Myocyte (in vitro differentiated cells): Measurements from ENCODE around the gene VPS25. TPM values are rescaled to one million over a fixed set of nuclear protein-coding genes. Genes with fewer than 3 reads are reported as not detected.
"Not testable (repeated sequence)": the region's sequence is repeated elsewhere in the genome, so short reads cannot be mapped to it uniquely, and the experiment has no call there.

Experiments used
- DNase-seq: peaks from one replicate; pipeline ENCODE4 v3.0.0-alpha.2; 2012; ENCODE audit warnings: low read depth
- polyA plus RNA-seq: library from polyadenylated mRNA; unstranded; fragments of >200 nt; gene quantifications from one replicate; pipeline ENCODE4 v1.2.1, GENCODE V29; 2012; ENCODE audit warnings: missing spikeins
- total RNA-seq: library from RNA; depleted of rRNA; stranded (reverse); fragments of >200 nt; gene quantifications from 2 replicates; pipeline ENCODE4 v1.2.3, GENCODE V29; 2014

VPS25 gene
- total RNA-seq: 60.8 and 63.7 TPM in 2 replicates
- 89.6 TPM for polyA plus RNA-seq

DNA sequence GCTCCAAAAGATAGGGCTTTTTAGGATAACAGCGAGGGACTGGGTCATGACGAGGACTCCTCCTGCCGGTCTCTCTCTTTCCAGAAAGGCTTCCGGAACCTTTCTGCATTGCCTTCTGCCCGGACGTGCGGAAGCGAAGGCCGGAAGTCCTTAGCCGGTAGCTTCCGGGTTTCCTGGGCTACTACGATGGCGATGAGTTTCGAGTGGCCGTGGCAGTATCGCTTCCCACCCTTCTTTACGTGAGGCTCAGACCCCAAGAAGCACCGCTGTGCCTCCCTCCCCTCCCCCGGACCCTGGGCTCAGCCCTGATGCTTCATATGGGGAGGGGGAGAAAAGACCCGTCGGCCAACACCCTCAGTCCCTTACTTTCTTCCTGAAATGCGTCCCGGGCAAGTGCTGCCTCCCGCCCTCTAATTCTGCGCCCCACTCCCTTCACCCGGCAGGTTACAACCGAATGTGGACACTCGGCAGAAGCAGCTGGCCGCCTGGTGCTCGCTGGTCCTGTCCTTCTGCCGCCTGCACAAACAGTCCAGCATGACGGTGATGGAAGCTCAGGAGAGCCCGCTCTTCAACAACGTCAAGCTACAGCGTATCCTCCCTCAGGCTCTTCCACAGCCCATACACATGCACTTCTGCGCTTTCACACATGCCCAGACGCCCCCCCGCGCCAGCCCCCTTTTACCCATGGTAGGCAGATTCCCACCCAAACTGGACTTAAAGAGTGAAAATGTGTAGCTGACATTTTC lies at the start of gene VPS25:
TSS of gene VPS25 (plus strand) at position 160 of the 746 bp plus-strand sequence. CDS start at position 187, 27 bp downstream.
- DNase-seq: peak; percentile 89

DNA sequence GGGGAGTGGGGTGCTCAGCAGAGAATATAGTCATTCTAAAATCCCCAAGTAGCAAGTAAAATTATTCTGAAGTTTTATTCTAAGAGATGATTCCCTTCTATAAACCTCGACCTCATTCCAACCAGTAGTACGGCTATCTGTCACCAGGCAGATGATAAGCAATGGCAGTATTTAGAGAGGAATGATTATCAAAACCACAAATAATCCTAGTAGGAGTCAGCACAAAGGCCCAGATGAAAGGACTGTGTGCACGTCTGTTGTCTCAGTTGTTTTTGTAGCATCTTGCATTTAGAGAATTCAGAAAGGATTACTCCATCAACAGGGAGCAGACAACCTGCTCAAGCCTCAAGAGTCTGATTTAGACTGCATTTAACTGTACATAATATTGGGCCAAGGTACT lies 49.6 kb upstream of the VPS25 start:
- no peak for DNase-seq

DNA sequence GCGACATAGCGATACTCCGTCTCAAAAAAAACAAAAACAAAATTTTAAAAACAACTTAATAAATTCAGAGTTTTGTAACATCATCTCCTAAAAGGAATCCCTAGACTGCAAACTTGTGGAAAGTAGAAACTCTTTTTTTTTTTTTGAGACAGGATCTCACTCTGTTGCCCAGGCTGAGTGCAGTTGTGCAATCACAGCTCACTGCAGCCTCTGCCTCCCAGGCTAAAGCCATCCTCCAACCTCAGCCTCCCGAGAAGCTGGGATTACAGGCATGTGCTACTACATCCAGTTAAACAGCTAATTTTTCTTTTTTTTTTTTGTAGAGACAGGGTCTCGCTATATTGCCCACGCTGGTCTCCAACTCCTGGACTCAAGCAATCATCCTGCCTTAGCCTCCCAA lies 48.1 kb upstream of the VPS25 start:
- DNase-seq: no peak

DNA sequence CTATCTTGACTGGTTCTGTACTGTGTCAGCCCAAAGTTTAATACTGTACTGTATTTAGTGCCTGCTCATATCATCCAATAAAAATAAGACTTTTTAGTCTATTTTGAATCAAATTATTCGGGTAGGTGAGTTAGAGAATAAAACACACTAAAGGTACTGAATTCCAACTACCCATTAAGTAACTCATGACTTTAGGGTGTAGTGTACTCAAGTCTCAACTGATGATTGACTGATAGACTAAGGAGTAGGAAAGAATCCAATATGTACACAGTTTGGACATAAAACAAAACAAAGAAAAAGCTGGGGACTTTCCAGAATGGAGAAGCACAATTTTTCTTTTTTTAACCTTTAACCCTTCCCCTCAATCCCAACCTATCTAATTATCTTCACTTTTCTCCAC lies 32.5 kb upstream of the VPS25 start:
- no peak for DNase-seq

DNA sequence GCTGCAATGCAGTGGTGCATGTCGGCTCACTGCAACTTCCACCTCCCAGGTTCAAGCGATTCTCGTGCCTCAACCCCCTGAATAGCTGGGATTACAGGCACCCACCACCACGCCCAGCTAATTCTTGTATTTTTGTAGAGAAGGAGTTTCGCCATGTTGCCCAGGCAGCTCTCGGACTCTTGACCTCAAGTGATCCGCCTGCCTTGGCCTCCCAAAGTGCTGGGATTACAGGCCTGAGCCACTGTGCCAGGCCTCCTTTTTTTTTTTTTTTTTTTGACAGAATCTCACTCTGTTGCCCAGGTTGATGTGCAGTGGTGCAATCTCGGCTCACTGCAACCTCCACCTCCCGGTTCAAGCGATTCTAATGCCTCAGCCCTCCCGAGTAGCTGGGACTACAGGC lies 30.3 kb upstream of the VPS25 start:
- DNase-seq: not testable (repeated sequence)

DNA sequence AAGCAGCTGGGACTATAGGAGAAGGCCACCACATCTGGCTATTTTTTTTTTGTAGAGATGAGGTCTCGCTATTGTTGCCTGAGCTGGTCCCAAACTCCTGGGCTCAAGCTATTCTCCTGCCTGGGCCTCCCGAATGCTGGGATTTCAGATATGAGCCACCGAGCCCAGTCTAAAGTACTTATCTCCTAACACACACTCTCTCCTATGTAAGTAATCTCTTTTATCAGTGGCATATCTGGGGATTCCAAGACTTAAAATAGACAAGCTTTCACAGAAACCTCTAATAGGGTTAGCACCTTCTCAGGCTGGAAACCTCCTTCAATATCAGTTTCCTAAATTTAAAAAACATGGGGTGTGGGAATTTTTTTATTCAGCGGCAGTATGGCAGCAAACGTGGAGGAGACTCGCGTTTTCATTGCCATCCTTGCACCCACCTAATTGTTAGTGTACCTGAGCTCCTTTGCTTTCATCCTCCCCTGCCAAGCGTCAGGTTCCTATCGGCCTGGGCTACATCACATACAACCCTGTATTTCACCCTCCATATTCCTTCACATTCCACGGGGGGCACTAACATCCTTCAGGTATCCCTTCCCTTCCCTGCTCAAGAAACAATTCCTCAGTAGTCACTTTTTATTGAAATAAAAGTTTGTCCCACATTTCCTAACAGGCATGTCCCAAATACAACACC lies 29.5 kb upstream of the VPS25 start:
- DNase-seq: no peak

DNA sequence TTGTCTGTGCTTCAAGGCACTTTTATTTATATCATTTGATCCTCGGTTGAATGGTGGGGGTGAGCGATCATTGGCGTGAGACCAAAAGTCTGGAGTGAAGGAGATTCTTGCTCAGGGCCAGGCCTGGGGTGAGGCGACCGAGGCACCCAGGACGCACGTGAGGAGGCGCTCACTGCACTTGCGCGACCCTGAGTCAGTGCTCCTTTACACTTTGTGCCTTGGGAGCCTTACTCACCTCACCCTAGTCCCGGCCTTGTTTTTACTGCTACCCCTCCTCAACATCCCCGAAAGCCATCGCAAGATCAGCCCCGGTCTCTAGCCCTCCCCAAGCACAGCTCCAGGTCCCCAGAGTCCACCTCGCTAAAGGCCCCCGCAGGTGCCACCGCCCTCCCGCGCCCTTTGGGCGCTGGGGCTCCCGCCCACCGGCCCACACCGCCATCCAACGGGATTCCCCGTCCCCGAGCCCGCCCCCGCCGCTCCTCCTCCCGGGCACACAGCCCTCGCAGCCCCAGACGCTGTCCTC lies 28.9 kb upstream of the VPS25 start:
- peak; percentile 65 for DNase-seq

DNA sequence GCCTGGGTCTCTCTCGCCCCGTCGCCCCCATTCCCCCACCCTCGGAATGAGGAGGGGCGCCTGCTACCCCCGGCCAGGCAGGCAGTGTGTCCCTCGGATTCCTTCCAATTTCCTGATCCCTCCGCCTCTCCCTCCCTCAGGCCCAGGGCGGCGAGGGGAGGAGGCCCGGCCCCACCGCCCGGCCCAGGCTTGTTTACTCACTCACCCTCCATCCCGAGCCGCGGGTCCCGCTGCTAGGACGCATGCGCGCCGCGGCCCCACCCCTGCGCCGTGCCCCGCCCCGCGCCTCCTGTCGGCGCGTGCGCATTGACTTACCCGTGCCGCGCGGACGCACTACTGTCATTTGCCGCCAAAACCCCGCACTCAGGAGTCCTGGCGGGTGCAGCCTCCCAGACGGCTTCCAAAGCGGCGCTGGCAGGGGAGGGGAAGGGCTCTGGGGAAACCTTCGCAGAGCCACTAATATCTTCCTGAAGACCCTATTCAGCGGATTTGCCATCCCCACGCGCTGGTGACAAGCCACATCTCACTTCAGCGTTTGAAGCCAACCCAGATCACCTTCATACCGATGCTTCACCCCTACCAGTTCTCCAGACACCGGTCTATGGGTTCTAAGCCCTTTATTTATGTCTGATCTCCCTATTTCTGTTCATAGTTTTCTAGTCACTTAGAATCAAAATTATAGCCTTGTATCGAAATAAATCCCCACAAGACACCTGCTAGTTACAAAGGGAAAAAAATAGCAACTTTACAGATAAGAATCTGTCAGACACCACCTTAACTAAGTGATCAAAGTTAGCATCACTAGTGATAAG lies 28.2 kb upstream of the VPS25 start, which contains the start of gene EZH1:
TSS of gene EZH1 (minus strand) at position 235 of the 812 bp plus-strand sequence. CDS start 16,099 bp downstream, outside the sequence.
- DNase-seq: peak; percentile 90

DNA sequence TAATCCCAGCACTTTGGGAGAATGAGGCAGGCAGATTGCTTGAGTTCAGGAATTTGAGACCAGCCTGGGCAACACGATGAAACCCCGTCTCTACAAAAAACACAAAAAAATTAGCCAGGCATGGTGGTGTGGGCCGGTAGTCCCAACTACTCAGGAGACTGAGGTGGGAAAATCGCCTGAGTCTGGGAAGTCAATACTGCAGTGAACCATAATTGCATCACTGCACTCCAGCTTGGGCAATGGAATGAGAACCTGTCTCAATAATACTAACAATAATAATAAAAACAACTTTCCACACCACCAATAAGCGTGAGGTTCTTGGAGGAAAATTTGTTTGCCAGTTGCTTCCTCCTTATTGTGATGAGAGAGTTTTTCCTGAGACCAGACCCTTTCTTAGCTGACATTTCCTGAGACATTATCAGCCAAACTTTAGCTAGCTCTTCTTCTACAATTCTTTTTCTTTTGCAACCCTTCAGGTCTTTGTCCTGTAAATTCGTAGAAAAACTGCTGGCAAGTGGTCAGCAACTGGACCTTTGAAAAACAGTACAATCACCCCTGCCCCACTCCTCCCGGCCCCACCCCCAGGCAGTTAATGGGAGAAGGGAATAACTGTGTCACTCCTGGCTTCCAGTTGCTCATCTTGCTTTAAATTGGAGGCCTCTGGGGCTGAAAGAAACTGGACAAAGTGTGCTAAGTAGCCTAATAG lies 24.9 kb upstream of the VPS25 start:
- no peak for DNase-seq

DNA sequence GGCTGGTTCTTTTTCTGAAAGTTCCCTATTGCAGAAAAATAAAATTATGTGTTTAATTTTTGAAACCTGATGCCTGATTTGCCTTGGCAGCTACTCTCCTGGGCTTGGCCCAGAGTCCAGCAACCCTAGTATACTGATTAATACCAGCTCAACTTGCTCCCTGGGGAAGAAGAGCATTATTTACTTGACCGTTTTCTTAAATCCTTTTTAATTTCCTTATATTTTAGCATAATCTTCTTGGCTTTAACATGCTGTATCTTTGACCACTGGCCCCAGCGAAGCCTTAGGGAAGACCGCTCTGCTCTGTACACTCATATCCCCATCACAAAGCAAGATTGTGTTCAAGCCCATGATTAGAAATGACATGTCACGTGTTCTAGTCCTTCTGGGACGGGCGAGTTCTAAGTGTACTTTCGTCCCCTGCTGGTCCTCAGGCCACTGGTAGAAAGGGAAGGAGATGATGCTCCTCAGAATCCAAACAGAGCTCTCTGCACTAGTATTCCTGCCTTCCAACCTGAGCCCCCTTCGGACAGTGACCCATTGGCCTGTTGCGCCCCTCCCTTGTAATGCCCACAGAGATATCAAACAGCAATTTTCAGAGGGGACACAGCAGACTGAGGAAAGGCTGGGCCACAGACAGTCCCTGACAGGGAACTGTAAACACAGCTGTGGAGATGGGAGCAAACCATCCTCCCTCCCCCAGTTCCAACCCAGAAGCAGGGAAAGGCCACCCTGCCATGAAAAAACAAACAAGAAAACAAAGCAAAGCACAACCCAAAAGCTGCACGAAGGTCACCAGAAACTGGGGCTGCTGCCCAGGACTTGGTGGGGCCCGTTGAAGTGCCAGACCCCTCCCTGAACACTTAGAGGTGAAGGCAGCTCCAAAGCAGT lies 24.1 kb upstream of the VPS25 start:
- no peak for DNase-seq

DNA sequence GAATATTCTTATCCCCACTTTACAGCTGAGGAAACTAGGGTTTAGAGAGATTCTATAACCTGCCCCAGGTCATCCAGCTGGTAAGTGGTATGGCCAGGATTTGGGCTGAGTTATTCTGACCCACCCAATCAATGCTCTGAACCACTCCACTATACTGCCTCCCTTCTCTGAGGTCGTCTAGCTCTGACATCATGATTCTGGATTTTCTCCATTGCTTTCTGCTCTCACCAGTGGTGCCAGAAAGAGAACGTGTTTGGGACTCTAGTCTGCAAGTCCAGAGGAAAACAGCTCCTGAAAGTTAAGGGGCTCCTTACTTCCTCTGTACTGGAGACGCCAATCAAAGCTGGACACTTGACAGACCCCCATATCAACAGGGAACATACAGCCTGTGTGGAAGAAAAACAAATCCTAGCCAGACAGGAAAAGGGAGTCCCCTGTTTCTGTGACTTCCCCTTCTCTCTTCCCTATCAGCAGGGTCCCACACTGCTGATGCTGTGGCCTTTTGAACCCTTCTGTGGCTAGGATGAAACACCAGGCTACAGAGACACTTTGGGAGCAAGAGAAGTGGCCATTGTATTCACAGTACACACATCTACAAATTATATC lies 22.4 kb upstream of the VPS25 start:
- no peak for DNase-seq

DNA sequence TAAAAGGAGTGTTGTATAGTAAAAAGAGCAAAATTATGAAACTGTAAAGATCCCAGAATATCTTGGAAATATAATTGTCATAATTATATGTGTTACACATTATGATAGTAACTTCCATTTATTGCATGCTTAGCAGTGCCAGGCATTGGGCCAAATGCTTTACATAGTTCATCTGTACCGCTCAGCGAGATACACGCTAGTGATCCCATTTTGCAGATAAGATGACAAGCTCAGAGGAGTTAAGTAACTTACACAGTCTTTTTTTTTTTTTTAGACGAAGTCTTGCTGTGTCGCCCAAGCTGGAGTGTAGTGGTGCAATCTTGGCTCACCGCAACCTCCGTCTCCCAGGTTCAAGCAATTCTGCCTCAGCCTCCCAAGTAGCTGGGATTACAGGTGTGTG lies 21.6 kb upstream of the VPS25 start:
- DNase-seq: no peak

DNA sequence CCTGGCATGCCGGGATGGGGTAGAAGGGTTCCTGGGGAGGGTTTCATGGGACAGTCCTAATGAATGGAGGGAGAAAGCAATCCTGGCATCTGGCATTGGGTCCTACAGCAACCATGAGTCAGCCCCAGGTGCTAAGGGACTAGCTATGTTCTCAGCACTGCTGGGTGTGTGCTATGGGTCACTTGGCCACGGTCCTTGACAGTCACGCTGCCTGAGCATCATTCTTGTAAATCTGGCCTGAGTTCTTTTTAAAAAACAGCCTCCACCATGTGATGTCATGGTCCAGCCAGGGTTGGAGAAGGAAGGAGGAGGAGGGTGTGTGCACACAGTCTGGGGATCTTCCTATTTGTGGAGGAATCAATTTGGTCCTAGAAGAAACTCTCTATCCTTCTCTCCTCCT lies 18.5 kb upstream of the VPS25 start:
- no peak for DNase-seq

DNA sequence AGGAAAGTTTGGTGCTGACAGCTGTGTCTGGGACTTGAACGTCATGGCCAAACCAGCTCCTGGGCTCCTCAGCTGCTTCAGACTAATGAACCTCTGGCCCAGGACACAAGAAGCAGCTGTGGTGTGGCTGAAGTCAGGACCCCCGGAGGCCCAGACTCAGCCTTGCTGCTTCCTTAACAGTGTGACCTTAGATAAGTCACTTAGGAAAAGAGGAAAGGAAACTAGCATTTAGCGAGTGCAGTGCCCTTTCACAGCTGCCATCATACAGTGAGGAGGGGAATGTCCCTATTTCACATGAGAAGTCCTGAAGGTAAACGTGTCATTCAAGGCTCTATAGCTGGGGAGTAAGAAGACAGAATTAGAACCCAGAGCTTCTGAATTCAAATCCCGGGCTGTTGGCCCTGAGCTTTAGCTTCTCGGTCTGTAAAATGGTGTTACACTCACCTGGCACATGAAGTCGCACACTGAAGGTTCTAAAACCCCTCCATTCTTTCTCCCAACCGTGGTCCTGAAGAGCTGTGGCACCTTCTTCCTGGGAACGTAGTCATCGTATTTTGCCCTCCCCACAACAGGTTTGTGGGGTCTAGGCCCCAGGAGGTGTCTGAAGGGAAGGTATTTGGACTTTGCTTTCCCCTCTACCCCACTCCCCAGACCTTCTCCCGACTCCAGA lies 13.1 kb upstream of the VPS25 start:
- DNase-seq: peak; percentile 47

DNA sequence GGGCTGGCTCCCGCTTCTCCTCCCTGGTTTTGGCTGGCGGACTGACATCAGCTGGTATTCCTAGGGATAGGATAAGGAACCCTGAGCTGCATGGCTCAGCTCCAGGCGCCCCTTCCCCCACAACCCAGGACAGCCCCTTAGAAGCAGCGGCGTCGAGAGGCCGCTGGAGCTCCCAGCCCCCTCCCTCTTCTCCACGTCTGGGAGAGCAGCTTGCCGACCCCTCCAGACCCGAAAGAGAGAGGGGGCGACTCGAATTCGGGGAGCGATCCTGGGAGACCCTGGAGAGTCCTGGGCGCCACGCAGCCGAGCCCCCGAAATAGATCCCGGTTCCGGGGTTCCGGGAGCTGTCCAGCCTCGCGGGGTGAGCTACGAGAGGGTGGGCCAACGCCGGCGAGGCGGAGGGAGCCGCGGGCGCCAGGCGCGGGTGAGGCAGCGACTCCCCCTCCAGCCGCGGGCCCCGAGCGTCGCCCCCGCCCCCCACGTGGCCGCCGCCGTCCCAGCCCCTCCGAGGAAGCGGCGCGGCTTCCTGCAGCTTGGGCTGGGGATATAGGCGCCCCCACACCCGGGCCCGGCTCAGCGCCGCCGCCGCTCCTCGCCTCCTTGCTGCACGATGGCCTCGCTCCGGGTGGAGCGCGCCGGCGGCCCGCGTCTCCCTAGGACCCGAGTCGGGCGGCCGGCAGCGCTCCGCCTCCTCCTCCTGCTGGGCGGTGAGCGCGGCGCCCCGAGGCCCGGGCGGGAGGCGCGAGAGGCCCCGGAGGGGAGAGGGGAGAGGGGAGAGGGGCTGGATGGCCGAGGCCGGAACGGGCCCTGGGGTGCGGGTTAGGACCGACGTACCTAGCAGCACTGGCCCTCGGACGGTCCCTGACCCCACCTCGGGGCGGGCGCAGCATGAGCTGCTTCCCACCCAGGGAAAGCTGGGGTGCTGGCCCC lies 12.3 kb upstream of the VPS25 start, which contains the start of gene RAMP2:
TSS of gene RAMP2 (plus strand) at position 576 of the 930 bp plus-strand sequence. CDS start at position 611, 35 bp downstream.
- no peak for DNase-seq

DNA sequence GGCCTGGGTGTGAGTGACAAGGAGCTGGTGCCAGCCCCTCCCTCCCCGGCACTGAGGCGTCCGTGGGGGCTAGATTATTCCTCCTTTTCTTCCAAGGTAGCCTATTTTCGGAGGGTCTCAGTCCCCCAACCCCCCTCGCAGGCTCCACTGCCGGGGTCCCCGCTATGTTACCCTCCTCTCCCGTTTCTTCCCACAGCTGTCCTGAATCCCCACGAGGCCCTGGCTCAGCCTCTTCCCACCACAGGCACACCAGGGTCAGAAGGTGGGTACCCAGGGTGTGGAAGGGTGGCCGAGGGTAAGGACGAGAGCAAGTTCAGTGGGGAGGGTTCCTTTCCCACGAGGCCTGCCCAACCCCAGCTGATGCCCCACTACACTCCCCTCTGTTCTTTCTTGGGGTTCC lies 11.6 kb upstream of the VPS25 start:
- DNase-seq: no peak

DNA sequence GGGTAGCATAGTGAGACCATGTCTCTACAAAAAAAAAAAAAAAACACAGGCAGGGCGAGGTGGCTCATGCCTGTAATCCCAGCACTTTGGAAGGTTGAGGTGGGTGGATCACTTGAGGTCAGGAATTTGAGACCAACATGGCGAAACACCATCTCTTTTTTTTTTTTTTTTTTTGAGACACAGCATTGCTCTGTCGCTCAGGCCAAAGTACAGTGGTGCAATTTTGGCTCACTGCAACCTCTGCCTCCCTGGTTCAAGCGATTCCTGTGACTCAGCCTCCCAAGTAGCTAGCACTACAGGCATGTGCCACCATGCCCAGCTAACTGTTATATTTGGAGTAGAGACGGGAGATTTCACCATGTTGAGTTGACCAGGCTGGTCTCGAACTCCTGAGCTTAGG lies 7.1 kb upstream of the VPS25 start:
- DNase-seq: no peak

DNA sequence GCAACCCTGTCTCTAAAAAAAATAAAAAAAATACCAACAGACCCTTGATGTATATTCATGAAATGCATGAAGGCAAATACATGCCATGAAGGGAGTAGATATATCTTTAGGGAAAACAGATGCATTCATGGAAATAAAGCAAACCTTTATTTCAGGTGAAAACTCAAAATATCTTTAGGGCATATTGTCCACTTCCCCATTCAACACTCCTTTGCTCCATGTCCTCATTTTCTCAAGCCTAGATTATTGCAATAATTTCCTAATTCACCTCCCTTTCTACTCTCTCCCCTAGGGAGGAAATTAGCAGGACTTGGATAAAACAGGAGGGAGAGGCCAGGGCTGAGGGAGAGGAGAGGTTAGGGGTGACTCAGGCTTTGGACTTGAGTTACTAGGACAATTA lies 5.7 kb upstream of the VPS25 start:
- DNase-seq: no peak
